HG02623 (cell line): ENCODE measurements around the gene ZFYVE27.

Experiments
- ATAC-seq: cut with Tn5 transposase; IDR thresholded peaks from one replicate; pipeline ENCODE4 v1.9.1; 2021; ENCODE audit warnings: moderate library complexity; ENCODE audit not compliant: unreplicated experiment

The ZFYVE27 gene

DNA sequence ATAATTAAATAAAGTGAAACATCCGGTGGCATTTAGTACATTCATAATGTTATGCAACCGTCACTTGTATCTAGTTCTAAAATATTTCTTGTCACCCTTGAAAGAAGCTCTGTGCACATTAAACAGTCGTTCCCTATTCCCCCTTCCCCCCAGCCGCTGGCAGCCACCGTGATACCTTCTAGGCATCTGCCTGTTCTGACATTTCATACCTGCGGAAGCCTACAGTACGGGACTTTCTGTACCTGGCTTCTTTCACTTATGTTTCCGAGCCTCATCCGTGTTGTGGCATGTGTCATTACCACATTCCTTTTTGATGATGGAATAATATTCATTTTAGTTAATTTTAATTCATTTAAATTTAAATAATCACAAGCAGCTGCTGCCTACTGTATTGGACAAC, 48.8 kb downstream of the ZFYVE27 start:
- no peak for ATAC-seq

GRCh38 chr10:97788552-97789442, 51.9 kb downstream of the ZFYVE27 start:
- no peak for ATAC-seq

DNA sequence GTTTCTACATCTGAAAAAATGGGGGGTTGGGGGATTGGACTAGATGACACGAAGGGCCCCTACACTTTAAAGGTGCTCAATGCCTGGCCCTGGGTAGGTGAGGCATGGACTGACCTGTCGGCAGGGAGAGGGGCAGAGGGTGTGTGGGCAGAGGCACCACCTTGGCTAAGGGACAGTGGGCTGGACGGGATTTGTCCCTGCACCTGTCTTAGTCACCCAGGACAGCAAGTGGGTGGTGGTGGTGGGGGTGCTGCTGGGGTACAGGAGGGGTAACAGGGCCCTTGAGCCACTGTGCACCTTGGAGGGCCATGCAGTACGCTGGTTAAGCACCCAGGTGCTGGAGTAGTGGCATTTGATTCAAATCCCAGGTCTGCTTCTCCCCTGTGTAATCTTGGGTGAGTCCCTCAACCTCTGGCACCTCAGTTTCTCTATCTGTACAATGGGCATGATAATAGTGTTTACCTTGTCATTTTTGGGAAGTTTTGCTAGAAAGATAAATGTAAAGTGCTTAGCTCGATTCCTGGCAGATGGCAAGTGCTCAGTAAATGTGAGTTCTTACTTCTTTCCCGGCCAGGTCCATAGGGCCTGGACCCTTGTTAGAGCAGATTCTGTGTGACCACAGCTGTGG, 53.0 kb downstream of the ZFYVE27 start:
- ATAC-seq = no peak

- ATAC-seq = no peak
These were observed 55.1 kb downstream of the ZFYVE27 start for GRCh38 chr10:97791824-97792721.

DNA sequence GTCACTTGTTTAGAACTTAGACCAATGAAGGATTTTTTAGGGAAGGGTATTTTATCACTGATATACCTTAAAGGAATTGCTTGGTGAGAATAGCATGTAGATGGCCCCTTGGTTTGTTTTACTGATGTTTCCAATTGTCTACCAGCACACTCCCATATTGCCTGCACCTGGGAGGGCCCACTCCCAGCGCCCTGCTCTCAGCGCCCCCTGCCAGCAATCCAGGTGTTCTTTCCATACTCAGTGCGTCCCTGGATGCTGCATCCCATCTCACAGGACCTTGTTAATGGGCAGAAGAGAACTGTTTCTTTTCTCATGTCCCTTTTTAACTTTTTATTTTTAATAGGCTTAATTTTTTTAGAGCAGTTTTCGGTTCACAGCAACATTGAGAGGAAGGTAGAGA, 59.0 kb downstream of the ZFYVE27 start:
- no peak for ATAC-seq

DNA sequence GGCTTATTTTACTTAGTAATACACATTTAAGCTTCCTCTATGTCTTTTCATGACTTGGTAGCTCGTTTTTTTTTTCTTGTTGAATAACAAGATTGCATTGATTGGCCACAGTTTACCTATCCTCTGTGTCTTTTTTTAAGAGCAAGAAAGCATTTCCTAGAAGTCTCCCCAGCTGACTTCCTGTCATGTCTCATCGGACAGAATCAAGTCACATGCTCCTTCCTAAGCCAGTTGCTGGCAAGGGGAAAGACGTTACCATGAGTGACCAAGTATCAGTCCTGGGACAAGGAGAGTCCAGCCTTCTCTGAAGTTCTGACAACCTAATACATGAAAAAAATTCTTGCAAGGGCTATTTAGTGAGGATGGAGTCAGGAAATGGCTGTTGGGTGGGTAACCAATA, 59.7 kb downstream of the ZFYVE27 start:
- no peak for ATAC-seq

GRCh38 chr10:97798958-97799610, 62.2 kb downstream of the ZFYVE27 start:
- no peak for ATAC-seq

- ATAC-seq = no peak
These were observed 63.5 kb downstream of the ZFYVE27 start for GRCh38 chr10:97800474-97800873.

GRCh38 chr10:97801422-97801821, 64.5 kb downstream of the ZFYVE27 start:
- ATAC-seq = no peak

GRCh38 chr10:97805096-97805884, 68.4 kb downstream of the ZFYVE27 start:
- ATAC-seq = no peak

DNA sequence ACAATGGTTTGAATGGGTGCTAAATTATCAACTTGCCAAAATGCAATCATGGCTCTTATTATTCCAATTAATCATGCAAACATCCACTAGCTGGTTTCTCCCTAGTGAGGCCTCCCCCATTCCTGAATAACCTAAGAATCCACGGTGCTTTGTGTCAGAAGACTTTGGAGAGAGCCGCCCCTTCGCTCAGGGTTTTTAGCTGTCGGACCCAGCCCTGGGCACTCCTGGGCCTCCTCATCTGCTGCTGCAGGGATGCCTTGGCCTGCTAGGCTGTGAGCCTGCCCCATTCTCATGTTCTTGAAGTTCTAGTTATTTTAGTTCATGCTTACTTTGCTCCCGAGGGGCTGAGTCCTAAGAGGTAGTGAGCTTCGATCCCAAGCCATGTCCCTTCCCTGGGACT, 69.0 kb downstream of the ZFYVE27 start:
- ATAC-seq = no peak

- no peak for ATAC-seq
These were observed 73.5 kb downstream of the ZFYVE27 start for GRCh38 chr10:97810446-97810845.
